Kidney glomerular epithelial cell (primary cell): ENCODE results near the gene PRLH.

Experiments used
- DNase-seq: peaks from one replicate; lab custom pipeline; 2025; lab: John Stamatoyannopoulos, UW

PRLH gene

GRCh38 chr2:237539681-237540080 is 26.7 kb upstream of the PRLH start:
- no peak for DNase-seq

- DNase-seq: no peak
Measured at GRCh38 chr2:237540223-237540775, 26.1 kb upstream of the PRLH start.

- DNase-seq: no peak
Measured at GRCh38 chr2:237540823-237541222, 25.6 kb upstream of the PRLH start.

GRCh38 chr2:237541243-237541642 is 25.1 kb upstream of the PRLH start:
- no peak for DNase-seq

- DNase-seq: no peak
Measured at GRCh38 chr2:237542001-237542704, 24.2 kb upstream of the PRLH start.

- no peak for DNase-seq
Measured at GRCh38 chr2:237546040-237546875, 20.1 kb upstream of the PRLH start.

- DNase-seq: no peak
Measured at GRCh38 chr2:237546876-237547395, 19.4 kb upstream of the PRLH start.

GRCh38 chr2:237547841-237548416 is 18.4 kb upstream of the PRLH start:
- DNase-seq: no peak

- no peak for DNase-seq
Measured at GRCh38 chr2:237549216-237549615, 17.2 kb upstream of the PRLH start.

- no peak for DNase-seq
Measured at GRCh38 chr2:237549643-237550415, 16.5 kb upstream of the PRLH start.

GRCh38 chr2:237551071-237551574 is 15.3 kb upstream of the PRLH start:
- no peak for DNase-seq

- no peak for DNase-seq
Measured at GRCh38 chr2:237552908-237553307, 13.5 kb upstream of the PRLH start.

- DNase-seq: no peak
Measured at GRCh38 chr2:237553948-237554347, 12.4 kb upstream of the PRLH start.

- DNase-seq: no peak
Measured at GRCh38 chr2:237555560-237555959, 10.8 kb upstream of the PRLH start.

- DNase-seq: no peak
Measured at GRCh38 chr2:237556773-237557632, 9.4 kb upstream of the PRLH start.

GRCh38 chr2:237557633-237558015 is 8.8 kb upstream of the PRLH start:
- no peak for DNase-seq

GRCh38 chr2:237558961-237559641 is 7.3 kb upstream of the PRLH start:
- DNase-seq: peak; percentile 48

- DNase-seq: no peak
Measured at GRCh38 chr2:237561221-237561620, 5.2 kb upstream of the PRLH start.

- DNase-seq: peak; percentile 37
Measured at GRCh38 chr2:237563816-237564215, 2.6 kb upstream of the PRLH start.

- no peak for DNase-seq
Measured at GRCh38 chr2:237564526-237565131, 1.7 kb upstream of the PRLH start.
